GM19238 (cell line): ENCODE results near the gene TPSB2.
A peak's percentile ranks its signal among the peaks of the same experiment; 100 is the strongest.
"Not testable (repeated sequence)": the region's sequence is repeated elsewhere in the genome, so short reads cannot be mapped to it uniquely, and the experiment has no call there.

Experiments used
- DNase-seq: peaks from one replicate; pipeline ENCODE4 v3.0.0; 2011; ENCODE audit warnings: low spot score; ENCODE audit not compliant: insufficient read length

TPSB2 gene

DNA sequence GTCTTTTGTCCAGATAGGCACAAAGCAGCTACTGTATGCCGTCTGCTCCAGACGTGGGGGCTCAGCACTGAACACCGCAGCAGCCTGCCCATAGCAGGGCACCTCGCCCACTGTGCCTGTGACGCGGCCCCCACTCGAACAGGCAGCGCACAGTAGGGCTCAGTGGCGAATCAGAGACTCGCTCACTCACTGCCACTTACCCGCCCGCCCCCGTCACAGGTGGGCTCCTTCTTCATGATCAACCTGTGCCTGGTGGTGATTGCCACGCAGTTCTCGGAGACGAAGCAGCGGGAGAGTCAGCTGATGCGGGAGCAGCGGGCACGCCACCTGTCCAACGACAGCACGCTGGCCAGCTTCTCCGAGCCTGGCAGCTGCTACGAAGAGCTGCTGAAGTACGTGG lies 28.5 kb downstream of the TPSB2 start:
- DNase-seq = no peak

DNA sequence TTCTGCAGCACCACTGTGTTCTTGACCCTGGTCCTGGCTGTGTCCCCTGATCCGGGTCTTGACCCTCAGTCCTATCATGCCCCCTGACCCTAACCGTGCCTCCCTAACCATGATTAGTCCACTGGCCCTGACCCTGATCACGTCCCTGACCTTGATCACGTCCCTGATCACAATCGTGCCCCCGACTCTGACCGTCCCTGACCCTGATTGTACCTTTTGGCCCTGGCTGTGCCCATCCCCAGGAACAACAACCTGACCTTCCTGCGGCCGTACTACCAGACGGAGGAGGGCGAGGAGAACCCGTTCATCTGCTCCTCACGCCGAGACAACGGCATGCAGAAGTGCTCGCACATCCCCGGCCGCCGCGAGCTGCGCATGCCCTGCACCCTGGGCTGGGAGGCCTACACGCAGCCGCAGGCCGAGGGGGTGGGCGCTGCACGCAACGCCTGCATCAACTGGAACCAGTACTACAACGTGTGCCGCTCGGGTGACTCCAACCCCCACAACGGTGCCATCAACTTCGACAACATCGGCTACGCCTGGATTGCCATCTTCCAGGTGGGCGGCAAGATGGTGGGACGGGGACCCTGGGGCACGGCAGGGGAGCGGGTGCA lies 29.9 kb downstream of the TPSB2 start:
- no peak for DNase-seq

DNA sequence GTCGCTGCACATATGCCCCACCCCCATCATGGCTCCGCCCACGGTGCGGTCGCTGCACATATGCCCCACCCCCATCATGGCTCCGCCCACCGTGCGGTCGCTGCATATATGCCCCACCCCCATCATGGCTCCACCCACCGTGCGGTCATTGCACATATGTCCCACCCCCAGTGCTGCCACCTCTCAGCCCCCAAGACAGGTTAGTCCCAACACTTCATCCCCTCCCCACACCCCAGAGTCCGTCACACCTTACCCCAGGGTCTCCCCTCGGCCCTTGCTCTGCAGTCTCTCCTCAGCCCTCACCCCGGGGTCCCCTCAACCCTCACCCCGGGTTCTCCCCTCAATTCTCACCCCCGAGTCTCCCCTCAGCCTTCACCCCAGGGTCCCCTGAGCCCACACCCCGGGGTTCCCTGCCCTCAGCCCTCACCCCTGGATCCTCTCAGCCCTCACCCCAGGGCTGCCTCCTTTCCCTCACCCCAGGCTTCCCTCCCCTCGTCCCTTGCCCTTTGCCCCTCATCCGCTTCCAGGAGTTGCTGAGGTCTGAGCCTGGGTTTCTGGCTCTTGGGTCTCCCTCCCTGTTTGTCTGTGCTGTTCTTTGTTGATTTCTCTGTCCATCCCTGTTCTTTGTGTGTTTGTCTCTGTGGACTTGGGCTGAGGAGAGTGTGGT lies 30.5 kb downstream of the TPSB2 start:
- DNase-seq = no peak

DNA sequence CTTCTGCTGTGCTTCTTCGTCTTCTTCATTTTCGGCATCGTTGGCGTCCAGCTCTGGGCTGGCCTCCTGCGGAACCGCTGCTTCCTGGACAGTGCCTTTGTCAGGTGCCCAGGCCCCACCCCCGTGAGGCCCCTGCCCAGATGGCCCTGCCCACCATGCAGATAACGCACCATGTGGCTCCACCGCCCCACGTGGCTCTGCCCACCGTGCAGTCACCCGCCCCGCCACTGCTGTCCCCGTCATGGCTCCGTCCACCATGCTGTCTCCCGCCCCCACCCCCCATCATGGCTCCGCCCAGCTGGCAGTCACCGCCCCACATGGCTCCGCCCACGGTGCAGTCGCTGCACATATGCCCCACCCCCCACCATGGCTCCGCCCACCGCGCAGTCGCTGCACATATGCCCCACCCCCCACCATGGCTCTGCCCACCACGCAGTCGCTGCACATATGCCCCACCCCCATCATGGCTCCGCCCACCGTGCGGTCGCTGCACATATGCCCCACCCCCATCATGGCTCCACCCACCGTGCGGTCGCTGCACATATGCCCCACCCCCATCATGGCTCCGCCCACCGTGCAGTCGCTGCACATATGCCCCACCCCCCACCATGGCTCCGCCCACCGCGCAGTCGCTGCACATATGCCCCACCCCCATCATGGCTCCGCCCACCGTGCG lies 31.2 kb downstream of the TPSB2 start:
- not testable (repeated sequence) for DNase-seq

DNA sequence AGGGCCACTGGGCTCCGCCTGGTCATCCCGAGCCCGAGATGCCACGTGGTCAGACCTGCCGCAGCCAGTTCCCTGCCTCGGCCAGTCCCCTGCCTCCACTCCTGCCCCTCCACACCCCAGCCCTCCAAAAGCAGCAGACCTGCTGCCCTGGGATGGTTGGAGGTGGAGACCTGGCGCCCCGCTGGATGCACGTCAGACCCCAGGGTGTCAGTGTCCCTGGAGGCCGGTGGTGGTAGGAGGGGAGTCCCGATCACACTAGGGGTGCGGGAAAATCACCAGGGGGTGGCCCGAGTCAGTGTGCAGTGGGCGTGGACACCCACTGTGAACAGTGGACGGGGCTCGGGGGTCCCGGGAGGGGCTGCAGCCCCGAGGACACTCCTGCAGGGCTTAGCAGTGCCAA lies 31.8 kb downstream of the TPSB2 start:
- no peak for DNase-seq

DNA sequence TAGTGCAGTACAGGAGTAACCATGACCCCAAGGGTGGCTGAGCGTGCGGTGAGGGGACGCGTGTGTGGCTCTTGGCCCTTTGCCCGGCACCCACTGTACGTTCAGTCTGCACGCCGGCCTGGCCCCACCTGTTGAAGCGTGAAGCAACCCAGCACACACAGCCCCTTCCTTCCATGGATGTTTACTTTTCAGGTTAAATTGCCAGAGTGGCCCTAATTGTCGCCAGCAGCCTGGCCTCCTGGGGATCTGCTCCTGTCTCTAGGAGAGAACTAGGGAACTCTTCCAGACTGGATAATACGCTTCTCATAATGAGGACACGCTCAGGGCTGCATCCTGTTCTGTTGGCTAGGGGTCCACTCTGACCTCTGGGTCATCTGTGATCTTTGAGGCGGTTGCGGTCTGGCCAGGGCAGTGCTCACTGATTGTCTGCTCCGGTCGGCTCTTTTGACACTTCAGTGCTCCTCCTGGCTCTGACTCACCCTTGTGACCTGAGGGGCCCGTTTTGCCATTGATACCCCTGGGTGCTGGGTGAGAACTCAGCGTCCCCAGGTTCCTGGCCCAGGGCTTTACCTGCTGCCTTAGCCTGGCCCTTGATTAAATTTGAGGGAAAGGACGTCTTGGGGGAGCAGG lies 32.6 kb downstream of the TPSB2 start:
- DNase-seq = no peak

DNA sequence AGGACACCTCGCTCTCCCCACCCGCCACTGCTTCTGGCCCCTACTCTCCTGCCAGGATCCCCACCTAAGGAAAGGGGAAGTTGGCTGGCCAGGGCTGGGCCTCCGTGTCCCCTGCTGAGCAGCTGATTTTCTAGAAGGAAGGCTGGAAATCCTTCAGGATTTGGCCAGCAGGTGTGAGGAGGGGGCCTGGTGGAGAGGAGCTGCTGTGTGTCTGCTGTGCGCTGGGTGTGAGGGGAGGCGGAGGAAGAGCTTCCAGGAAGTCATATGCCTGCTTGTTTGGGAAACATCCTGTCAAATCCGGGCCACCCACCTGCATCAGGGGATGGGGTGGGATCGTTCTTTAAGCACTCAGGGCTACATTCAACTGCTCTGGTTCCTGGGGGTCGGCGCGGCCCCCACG lies 33.5 kb downstream of the TPSB2 start:
- no peak for DNase-seq

DNA sequence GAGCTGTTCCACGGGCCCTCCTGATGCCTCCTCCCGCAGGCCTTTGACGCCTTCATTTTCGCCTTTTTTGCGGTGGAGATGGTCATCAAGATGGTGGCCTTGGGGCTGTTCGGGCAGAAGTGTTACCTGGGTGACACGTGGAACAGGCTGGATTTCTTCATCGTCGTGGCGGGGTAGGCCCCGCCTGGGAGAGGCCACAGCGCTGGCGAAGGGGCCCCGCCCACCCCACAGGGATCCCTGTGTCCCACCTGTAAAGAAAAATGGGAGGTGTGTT lies 34.7 kb downstream of the TPSB2 start:
- DNase-seq = no peak

DNA sequence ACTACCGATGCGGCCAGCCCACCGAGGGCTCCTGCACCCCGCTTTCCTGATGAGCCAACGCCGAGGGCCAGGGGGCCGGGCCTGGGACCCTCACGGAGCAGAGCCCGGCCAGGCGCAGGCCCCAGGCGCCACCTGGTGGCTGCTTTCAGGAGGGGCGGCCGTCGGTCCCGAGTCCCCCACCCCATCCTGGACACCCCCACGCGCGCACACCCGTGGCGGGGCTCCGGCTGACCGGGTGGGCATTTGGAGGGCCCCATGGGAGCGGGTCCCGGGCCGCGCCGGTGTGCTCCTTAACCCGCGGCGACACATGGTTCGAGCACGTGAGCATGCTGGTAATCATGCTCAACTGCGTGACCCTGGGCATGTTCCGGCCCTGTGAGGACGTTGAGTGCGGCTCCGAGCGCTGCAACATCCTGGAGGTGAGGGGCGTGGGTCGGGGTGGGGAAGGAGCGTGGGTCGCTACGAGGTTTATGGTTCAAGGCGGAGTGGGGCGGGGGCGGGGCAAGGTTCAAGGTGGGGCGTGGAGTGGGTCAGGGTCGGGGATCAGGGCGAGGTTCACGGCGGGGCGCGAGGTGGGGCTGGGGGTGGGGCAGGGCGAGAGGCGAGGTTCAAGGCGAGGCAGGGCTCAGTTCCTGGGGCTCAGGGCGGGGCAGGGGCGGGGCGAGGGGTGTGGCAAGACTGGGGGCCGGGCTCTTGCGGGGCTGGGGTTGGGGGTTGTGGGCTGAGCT lies 35.2 kb downstream of the TPSB2 start:
- DNase-seq = no peak

DNA sequence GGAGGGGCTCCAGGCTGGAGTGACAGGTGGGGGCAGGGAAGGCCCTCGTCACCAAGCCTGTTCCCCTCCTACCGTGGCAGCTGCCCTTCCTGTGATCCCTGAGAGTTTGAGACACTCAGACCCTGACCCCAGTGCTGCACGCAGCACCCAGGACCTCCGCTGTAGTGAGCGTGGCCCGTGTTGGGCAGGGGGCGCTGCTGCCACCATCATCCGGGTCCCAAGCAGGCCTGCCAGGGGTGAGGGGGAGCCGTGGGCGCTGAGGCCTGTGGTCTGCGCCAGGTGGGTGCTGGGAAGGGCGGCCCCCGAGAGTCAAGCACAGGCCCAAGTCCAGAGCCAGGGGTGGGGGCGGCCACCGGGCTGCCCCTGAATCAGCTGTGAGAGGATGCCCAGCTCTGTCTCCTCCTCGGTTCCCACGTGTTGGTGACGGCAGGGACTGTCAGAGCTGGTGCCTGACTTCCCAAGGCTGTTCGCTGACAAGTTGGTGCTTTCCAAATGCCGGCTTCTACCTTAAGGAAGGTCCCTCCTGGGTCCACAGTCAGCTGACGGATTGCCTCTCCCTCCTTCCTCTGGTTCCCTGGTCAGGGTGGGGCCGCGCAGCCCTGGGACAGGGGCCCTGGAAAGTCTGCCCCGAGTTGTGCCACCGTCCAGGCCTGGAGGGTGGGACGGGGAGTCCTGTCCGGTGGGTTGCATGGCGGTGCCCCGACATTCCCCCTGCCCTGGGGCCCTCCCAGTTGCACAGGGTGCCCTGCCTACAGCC lies 36.0 kb downstream of the TPSB2 start:
- no peak for DNase-seq

DNA sequence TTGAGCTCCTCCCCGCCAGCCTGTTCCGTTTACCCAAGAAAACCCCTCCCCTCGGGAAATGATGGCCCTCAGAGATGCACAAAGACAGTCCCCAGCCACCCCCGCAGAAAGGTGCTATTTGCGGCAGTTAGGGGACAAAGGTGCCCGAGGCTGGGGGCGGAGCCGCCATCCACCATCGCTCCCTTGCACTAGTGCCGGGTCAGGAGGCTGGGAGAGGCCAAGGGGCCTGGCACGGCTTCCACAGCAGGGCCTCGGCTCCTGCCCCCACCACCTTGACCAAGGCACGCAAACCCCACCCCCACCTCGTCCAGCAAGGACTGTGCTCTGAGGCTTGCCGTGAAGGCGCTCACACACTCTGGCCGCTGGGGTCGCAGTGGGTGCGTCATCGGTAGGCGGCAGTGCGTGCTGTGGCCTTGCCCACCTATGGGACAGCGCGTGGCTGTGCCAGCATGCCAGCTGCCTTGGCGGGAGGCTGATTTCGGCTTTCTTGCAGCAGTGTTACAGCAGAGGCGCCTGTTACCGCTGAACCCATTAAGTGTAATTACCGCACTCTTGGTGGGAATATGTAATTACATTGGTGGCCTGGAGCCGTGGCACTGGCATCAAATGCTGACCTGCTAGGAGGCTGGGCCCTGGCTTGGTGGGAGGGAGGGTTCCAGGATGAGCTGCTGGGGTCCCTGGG lies 36.7 kb downstream of the TPSB2 start:
- DNase-seq = no peak

DNA sequence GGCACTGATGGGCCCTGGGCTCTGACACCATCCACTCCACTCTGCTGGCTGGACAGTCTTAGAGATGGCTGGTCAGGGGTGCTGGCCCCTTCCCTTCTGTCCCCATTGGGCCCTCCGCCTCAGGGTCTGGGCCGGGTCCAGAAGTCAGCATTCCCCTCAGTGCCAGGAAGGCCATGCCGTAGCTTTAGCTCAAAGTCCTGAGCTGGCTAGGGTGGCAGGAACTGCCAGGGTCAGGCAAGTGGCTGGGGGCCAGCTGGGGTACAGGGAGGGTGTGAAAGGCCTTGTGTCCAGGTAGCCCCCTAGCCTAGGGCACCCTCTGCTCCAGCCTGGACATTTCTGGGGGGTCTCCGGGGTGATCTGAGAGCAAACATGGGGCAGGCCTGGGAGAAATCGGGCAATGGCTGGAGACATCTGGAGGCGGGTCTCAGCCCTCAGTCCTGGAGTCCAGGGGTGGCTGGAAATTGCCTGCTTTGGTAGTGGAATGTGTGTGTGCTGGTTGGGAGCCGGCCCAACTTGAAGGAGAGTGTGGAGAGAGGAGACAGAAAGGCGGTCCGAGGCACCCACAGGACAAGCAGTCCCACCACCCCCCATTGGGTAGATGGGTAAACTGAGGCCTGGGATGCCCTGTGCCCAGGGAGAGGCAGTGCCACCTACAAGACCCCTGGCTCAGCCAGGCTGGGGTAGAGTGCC lies 37.5 kb downstream of the TPSB2 start:
- DNase-seq = no peak

DNA sequence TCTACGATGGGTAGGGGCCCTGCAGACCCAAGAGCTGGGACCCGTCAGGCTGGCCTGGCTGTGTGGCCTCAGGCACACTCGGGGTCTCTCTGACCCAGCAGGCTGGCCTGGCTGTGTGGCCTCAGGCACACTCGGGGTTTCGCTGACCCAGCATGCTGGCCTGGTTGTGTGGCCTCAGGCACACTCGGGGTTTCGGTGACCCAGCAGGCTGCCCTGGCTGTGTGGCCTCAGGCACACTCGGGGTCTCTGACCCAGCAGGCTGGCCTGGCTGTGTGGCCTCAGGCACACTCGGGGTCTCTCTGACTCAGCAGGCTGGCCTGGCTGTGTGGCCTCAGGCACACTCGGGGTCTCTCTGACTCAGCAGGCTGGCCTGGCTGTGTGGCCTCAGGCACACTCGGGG lies 39.2 kb downstream of the TPSB2 start:
- not testable (repeated sequence) for DNase-seq

DNA sequence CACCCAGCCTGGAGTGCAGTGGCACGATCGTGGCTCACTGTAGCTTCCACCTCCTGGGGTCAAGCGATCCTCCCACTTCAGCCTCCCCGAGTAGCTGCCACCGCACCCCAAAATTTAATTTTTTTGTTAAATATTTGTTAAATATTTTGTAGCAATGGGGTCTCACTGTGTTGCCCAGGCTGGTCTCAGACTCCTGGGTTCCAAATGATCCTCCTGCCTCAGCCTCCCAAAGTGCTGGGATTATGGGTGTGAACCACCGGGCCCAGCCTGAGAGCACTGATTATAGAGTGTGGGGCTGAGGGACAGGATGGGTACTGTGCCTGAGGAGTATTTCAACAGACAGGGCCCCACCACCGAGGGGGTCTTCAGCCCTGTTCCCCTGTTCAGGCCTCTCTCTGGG lies 40.5 kb downstream of the TPSB2 start:
- no peak for DNase-seq

DNA sequence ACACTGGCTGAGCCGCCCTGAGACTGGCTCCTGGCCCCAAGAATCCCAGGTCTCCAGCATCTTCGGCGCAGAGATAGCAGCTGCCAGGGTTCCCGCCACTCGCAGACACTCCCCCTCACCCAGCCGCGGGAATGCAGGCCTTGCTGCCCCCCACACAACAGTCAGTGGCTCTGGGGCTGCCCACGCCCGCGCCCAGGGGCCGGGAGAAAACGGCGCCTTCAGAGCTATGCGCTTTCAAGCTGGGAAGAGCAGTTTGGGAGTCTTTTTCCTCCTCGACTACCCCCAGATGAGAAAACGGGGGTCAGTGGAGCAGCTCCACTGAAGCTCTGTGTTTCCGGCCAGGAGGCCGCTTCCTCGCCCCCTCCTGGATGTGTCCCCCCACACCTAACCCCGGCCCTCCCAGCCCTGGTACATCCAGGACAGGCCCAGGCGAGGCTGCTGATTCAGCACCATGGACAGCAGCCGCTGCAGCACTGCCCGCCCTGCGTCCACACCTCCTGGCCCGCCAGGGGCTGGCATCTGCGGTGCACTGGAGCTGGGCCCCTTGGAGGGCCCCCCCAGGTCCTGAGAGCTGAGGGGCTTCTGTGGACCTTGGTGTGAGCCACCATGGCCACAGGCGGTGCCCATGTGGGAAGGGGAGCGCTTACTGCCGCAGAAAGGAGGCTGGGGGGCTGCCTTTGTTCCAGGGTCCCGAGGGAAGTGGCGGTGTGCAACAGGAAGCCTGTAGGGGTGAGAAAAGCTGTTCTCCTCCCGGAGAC lies 41.4 kb downstream of the TPSB2 start:
- DNase-seq = peak; percentile 52

DNA sequence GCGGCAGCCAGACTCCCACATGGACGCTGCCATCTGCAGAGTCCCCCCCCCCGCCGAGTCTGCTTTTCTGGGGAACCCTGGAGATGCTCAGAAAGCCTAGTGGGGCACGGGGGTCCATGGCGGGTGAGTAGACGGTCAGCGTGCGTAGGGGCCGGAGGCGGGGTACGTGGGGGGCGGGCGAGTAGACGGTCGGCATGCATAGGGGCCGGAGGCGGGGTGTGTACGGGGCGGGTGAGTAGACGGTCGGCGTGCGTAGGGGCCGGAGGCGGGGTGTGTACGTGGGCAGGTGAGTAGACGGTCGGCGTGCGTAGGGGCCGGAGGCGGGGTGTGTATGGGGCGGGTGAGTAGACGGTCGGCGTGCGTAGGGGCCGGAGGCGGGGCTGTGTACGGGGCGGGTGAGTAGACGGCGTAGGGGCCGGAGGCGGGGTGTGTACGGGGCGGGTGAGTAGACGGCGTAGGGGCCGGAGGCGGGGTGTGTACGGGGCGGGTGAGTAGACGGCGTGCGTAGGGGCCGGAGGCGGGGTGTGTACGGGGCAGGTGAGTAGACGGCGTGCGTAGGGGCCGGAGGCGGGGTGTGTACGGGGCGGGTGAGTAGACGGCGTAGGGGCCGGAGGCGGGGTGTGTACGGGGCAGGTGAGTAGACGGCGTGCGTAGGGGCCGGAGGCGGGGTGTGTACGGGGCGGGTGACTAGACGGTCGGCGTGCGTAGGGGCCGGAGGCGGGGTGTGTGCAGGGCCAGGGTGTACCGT lies 44.4 kb downstream of the TPSB2 start:
- not testable (repeated sequence) for DNase-seq

DNA sequence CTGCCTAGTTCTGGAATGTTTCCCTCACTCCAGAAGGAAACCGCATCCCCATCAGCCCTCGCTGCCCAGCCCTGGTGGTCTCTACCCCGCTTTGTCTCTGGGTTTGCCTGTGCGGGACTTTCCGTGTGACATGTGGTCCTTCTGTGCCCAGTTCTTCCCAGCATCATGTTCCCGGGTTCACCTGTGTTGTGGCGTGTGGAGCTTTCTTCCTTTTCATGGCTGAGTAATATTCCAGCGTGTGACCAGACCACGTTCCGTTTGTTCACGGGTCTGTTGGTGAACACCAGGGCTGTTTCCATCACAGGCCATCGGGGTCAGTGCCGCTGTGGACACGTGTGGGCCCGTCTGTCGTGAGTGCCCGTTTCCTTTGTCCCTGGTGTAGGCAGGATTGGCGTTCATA lies 45.0 kb downstream of the TPSB2 start:
- DNase-seq = no peak

DNA sequence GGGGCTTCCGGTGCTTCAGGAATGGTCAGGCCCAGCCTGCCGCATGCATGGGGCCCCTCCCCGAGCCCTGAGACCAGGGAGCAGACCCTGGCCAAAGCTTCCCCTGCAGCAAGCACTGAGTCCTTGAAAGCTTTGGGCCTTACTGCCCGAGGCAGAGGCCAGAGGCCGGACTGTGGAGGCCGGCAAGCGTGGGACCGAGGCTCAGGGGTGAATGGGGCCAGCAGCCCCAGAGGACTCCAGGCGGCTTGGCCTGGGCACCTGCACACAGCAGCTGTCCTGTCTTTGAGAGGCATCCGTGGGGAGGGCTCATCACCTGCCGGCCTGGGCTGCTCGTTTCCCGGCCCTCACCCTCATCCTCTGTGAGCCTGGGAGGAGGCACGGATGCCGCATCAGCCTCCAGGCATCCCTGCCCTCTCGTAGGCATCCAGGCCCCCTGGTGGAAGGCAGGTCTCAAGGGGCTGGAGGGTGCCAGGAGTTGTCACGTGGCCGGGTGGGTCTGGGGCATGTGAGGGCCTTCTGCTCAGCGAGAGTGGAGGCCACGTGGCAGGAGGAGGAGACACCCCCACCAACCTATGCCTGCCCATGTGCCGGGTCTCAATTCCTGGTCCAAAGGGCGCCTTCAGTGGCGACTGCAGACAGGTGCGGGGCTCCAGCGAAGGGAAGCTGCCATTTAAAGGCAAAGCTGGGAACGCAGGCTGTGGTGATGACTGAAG lies 45.7 kb downstream of the TPSB2 start:
- no peak for DNase-seq
